Medulla oblongata (tissue), 1 donor: ENCODE measurements around the gene POU2F3.

Experiments
- DNase-seq: peaks from one replicate; pipeline ENCODE4 v3.0.0-alpha.2; 2015; ENCODE audit errors: extremely low spot score

POU2F3 gene

DNA sequence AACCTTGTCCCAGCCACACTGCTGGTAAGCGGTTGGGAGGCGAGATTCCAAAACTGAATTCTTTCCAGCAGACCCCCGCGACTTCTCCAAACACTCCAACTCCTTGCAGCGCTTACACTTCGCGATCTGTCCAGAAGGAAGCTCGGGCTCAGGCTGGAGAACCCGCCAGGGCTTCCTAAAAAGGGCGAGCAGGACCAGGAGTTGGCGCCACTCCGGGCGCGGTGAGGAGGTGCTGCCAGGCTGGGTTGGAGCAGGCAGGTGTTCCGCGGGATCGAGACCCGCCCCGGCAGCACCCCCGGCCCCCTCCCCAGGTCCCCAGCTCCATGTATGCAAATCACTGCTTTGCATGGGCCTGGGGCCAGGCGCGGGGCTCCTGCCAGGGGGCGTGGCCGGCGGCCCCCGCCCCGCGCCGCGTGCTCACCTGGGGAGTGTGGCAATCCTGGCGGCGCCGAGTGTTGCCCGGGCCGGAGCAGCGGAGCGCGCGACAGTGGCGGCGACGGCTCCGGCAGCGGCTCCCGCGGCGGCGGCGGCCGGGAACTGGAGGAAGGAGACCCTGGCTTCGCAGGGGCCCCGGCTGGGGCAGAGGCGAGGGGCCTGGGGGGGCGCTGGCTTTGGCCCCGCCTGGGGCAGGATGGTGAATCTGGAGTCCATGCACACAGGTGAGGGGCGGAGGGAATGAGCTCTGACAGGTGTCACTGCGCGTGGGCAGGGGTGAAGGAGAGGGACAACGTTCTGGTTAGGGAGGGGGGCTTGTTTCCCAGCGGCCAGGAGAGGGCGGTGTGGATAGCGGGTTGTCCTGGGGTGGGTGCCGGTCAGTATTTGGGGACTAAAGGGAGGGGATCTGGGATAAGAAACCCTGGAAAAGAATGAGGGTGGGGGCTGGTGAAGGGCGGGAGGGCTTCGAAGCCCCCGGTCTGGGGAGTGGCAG lies at the start of gene POU2F3:
Gene POU2F3, plus strand, starts transcription at position 428 of the 928 bp plus-strand sequence. Its CDS starts 204 bp downstream, at position 632.
- DNase-seq: no peak

DNA sequence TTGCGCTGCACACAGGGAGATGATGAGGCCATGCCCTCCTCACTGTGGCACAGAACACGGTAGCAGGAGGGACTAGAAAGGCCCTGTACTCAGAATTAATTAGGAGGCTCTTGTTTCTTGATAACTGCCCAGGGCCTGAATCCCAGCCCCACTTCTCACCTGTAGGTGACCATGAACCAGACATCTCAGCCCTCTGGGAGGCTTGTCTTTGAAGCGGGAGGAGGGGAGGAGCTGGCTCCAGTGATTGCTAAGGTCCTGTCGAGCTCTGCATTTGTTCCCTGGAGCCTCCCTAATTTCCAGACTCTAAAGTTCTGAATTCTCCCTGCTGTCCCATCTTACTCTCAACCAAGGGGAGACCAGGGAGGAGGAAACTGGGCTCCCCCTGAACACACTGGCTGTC lies 48.9 kb upstream of the POU2F3 start:
- no peak for DNase-seq

DNA sequence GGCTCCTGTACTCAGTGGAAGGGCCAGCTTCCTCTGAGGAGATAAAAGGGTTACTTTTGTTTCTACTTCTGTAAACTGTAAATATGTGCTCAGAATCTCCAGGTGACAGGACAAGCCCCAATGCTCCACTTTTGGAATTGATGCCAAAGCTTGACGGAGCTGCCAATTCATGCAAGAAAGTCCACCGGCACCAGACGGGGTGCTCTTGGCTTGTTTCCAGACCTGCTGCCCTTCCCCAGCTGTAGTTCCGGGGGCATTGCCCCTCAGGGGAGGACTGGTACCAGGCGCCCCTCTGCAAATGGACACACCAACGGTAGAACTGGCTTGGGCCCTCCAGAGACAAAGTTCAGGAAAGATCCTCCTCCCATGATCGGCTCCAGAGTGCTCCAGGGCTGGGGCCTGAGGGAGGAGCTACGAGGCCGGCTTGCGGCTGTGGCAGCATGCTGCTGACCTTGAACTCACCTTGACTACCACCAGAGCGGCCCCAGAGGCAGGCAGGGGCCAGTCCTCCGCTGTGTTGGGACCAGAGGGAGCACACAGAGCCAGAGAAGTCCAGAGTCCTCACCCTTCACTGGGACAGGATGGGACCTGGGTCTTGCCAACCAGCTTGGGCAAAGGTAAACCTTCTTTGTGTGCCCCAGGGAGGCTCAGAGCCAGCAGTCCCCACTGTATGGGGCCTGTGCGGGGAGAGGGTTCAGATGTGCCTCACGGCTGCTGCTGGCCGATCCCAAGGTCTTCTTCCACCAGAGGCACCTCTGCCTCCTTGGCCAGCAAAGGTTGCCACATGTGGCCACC lies 46.9 kb upstream of the POU2F3 start:
- DNase-seq: no peak

DNA sequence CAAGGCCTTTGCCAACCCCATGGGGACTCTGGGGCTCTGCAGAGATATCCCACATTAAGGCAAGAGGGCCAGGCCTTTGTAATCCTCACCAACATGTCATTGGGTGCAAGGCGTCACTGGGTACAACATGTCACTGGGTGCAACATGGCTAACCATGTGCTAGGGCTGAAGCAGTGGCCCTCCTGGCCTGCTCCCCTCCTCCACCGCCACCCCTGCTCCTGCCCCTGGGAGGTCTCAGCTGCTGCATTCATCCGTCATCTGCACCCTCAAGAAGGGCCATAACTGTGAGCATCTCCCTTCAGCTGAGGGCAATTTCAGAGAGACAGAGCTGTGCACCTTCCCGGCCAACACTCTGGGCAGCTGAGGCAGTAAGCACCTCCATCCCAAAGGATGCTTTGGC lies 45.8 kb upstream of the POU2F3 start:
- DNase-seq: no peak

- DNase-seq: no peak
Observed at GRCh38 chr11:120195601-120196320, 44.2 kb upstream of the POU2F3 start.

DNA sequence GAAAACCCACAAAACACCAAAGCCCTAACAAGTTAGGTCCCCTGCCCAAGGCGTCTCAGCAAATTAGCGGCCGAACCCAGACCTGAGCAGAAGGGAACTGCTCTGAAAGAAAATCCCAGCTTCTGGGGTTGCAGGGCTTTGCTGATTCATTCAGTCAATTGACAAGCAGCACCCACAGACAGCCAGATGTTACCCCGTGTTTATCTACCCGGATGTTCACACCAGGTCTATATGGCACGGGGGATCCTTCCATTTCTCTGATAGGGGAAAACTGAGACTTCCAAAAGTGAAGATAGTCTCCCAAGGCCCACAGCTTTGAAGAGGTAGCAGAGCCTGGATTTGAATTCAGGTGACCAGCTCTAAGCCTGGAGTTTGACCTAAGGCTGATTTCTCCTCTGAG lies 43.1 kb upstream of the POU2F3 start:
- DNase-seq: no peak

- no peak for DNase-seq
Observed at GRCh38 chr11:120197251-120197891, 42.6 kb upstream of the POU2F3 start.

GRCh38 chr11:120197977-120198376 lies 42.0 kb upstream of the POU2F3 start:
- no peak for DNase-seq

- no peak for DNase-seq
Observed at GRCh38 chr11:120198403-120198786, 41.5 kb upstream of the POU2F3 start.

GRCh38 chr11:120198787-120199469 lies 41.0 kb upstream of the POU2F3 start:
- no peak for DNase-seq

- no peak for DNase-seq
Observed at GRCh38 chr11:120199613-120200012, 40.3 kb upstream of the POU2F3 start.

GRCh38 chr11:120200677-120201076 lies 39.3 kb upstream of the POU2F3 start:
- DNase-seq: no peak

GRCh38 chr11:120201653-120202052 lies 38.3 kb upstream of the POU2F3 start:
- DNase-seq: no peak

DNA sequence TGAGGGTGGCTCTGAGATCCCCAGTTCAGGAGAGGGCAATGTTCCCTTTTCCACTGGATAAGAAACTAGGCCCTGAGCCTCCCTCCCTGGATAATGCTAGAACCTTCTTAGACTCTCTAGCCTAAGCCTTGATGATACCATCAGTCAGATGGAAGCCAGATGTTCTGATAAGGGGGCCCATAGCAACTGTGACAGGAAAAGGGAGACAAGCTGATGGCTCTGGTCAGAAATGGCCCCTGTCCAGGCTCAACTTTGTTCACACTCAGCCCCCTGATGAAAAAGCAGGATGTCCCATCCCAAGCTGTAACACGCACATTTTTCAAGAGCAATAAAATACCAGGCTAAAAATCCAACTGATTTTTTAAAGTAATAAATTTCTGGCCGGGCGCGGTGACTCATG lies 36.3 kb upstream of the POU2F3 start:
- no peak for DNase-seq

GRCh38 chr11:120205596-120206161 lies 34.3 kb upstream of the POU2F3 start:
- DNase-seq: no peak

- DNase-seq: no peak
Observed at GRCh38 chr11:120207512-120207911, 32.4 kb upstream of the POU2F3 start.

- DNase-seq: no peak
Observed at GRCh38 chr11:120208001-120208441, 31.9 kb upstream of the POU2F3 start.

- no peak for DNase-seq
Observed at GRCh38 chr11:120208777-120209176, 31.2 kb upstream of the POU2F3 start.

GRCh38 chr11:120209746-120210625 lies 30.0 kb upstream of the POU2F3 start:
- no peak for DNase-seq
